SU-DHL-6 (cell line): ENCODE results near the gene POMGNT2.

ENCODE experiments used
- H2AFZ ChIP-seq: fragments of 200-600 bp; sonication (generic); 2 replicates; pipeline ENCODE4 v1.6.1; 2014; ENCODE audit warnings: low read depth, mild to moderate bottlenecking, moderate library complexity, mixed read lengths, antibody characterized with exemption, low read length; ENCODE audit not compliant: severe bottlenecking
- H3F3A ChIP-seq: fragments of 200-600 bp; shearing (Covaris generic); 2 replicates; pipeline ENCODE4 v1.6.0; 2016; ENCODE audit warnings: antibody characterized with exemption, mild to moderate bottlenecking; ENCODE audit not compliant: insufficient read depth
- H3K27ac ChIP-seq: fragments of 200-600 bp; sonication (generic); 2 replicates; pipeline ENCODE4 v1.5.1; 2016; ENCODE audit warnings: low read depth, mild to moderate bottlenecking, low read length, moderate library complexity, mixed read lengths
- H3K27me3 ChIP-seq: fragments of 200-600 bp; sonication (generic), shearing (Covaris generic); 2 replicates; pipeline ENCODE4 v1.6.0; 2014; ENCODE audit warnings: mild to moderate bottlenecking, low read length
- H3K36me3 ChIP-seq: fragments of 200-600 bp; sonication (generic); 2 replicates; pipeline ENCODE4 v1.6.1; 2014; ENCODE audit warnings: mild to moderate bottlenecking, low read length, mixed read lengths
- H3K4me2 ChIP-seq: fragments of 300-600, 200-600 bp; shearing (Covaris generic), sonication (generic); 2 replicates; pipeline ENCODE4 v1.6.0; 2014; ENCODE audit warnings: low read length, low read depth, mild to moderate bottlenecking; ENCODE audit not compliant: poor library complexity, severe bottlenecking
- H3K4me3 ChIP-seq: fragments of 200-600 bp; sonication (generic); 2 replicates; pipeline ENCODE4 v1.5.1; 2014; ENCODE audit warnings: antibody characterized with exemption, low read length, mild to moderate bottlenecking, mixed read lengths; ENCODE audit not compliant: insufficient read depth, poor library complexity, severe bottlenecking
- H3K79me2 ChIP-seq: fragments of 200-600 bp; sonication (generic); 2 replicates; pipeline ENCODE4 v1.6.1; 2014; ENCODE audit warnings: mild to moderate bottlenecking, low read length, moderate library complexity; ENCODE audit not compliant: insufficient read depth
- H3K9ac ChIP-seq: fragments of 200-600 bp; sonication (generic); 2 replicates; pipeline ENCODE4 v1.7.0; 2014; ENCODE audit warnings: mild to moderate bottlenecking, low read length
- H3K9me2 ChIP-seq: fragments of 200-600 bp; sonication (generic); replicated peaks from 2 replicates; pipeline ENCODE4 v1.6.1; 2014; ENCODE audit warnings: low read length; ENCODE audit not compliant: insufficient read depth
- H3K9me3 ChIP-seq: fragments of 200-600 bp; sonication (generic); 2 replicates; pipeline ENCODE4 v1.6.1; 2014; ENCODE audit warnings: low read length, mixed read lengths; ENCODE audit not compliant: insufficient read depth
- H4K20me1 ChIP-seq: fragments of 200-600 bp; sonication (generic); 2 replicates; pipeline ENCODE4 v1.6.1; 2014; ENCODE audit warnings: low read depth, mild to moderate bottlenecking, antibody characterized with exemption, low read length, moderate library complexity, mixed read lengths
- EZH2phosphoT487 ChIP-seq: fragments of 200-600 bp; sonication (generic), shearing (Covaris generic); conservative IDR thresholded peaks from 2 replicates; pipeline ENCODE4 v1.6.1; 2018; ENCODE audit warnings: mild to moderate bottlenecking, antibody characterized with exemption, low read length, moderate library complexity, mixed read lengths
- TF ChIP-seq, protein P1 (sequence below): fragments of 200-600 bp; sonication (generic); IDR thresholded peaks from one replicate; pipeline ENCODE4 v1.5.1; 2017; ENCODE audit warnings: antibody characterized with exemption, mild to moderate bottlenecking, low read length, moderate library complexity; ENCODE audit not compliant: insufficient read depth, poor library complexity, severe bottlenecking

Gene POMGNT2

DNA sequence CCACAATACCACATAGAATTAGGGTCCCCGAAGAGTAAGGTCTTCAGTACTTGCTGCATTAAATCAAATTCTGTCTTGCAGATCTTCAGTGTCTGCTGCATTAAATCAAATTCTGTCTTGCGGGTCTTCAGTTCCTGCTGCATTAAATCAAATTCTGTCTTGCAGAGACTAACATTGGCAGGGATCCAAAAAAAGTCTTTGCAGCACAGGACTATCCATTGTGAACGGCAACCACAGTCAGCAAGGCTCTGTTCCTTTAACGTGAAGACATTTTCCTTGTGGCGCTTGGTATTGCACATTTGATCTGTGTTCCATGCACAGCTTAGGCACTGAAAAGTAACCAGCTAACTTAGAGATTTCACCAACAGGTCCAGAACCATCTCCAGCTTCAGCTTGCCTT is 46.8 kb upstream of the POMGNT2 start:
- Histone ChIP-seq H3F3A (no peaks in the 10 kb centered on the region), H3K4me3 (no peak overlapping the region), H3K9me2 (no peaks in the 10 kb centered on the region), H3K36me3 (no peaks in the 10 kb centered on the region), H3K9ac (no peak overlapping the region), H2AFZ (no peak overlapping the region), H3K79me2 (no peaks in the 10 kb centered on the region), H3K4me2 (no peak overlapping the region), H3K27ac (no peak overlapping the region), H3K27me3 (no peaks in the 10 kb centered on the region), H3K9me3 (no peaks in the 10 kb centered on the region), H4K20me1 (no peaks in the 10 kb centered on the region)
- TF ChIP-seq, protein P1, sequence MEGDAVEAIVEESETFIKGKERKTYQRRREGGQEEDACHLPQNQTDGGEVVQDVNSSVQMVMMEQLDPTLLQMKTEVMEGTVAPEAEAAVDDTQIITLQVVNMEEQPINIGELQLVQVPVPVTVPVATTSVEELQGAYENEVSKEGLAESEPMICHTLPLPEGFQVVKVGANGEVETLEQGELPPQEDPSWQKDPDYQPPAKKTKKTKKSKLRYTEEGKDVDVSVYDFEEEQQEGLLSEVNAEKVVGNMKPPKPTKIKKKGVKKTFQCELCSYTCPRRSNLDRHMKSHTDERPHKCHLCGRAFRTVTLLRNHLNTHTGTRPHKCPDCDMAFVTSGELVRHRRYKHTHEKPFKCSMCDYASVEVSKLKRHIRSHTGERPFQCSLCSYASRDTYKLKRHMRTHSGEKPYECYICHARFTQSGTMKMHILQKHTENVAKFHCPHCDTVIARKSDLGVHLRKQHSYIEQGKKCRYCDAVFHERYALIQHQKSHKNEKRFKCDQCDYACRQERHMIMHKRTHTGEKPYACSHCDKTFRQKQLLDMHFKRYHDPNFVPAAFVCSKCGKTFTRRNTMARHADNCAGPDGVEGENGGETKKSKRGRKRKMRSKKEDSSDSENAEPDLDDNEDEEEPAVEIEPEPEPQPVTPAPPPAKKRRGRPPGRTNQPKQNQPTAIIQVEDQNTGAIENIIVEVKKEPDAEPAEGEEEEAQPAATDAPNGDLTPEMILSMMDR = no peak
- no peak for TF ChIP-seq EZH2phosphoT487

DNA sequence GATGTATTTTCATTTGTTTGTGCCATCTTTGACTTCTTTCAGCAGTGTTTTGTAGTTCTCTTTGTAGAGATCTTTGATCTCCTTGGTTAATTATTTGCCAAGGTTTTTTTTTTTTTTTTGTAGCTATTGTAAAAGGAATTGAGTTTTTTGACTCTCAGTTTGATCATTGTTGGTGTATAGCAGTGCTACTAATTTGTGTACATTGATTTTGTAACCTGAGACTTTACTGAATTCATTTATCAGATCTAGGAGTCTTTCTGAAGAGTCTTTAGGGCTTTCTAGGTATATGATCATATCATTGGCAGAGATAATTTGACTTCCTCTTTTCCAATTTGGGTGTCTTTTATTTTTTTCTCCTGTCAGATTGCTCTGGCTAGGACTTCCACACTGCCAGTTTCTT is 42.2 kb upstream of the POMGNT2 start:
- Histone ChIP-seq H3K79me2 (no peaks in the 10 kb centered on the region), H4K20me1 (no peaks in the 10 kb centered on the region), H3K9me2 (no peaks in the 10 kb centered on the region), H2AFZ (no peak overlapping the region), H3K9ac (no peak overlapping the region), H3K9me3 (no peaks in the 10 kb centered on the region), H3K4me2 (no peak overlapping the region), H3F3A (no peaks in the 10 kb centered on the region), H3K36me3 (no peaks in the 10 kb centered on the region), H3K27me3 (no peaks in the 10 kb centered on the region), H3K4me3 (no peak overlapping the region), H3K27ac (no peak overlapping the region)
- TF ChIP-seq EZH2phosphoT487 = no peak
- TF ChIP-seq, protein P1 = no peak

DNA sequence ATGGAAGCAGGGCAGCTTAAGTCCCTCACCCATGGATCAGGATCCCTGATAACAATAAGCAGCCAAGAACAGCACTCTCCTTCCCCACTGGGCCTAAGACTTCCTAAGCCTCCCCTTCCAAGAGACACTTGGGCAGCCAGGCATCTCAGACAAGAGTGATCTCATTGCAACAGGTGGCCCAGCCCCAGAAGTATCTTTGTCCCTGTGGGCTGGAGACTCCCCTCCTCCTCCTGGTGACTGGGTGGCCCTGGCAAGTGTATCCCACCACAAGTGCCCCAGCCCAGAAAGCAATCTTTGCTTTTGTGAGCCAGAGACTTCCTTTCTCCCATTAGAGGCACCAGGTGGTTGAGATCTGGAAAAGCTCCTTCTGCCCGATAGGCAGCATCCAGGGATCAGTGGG is 40.7 kb upstream of the POMGNT2 start:
- Histone ChIP-seq H3K27me3 (no peaks in the 10 kb centered on the region), H3F3A (no peaks in the 10 kb centered on the region), H3K36me3 (no peaks in the 10 kb centered on the region), H3K9ac (no peak overlapping the region), H3K27ac (no peak overlapping the region), H2AFZ (no peak overlapping the region), H3K4me2 (no peak overlapping the region), H3K9me3 (no peaks in the 10 kb centered on the region), H3K4me3 (no peak overlapping the region), H4K20me1 (no peaks in the 10 kb centered on the region), H3K9me2 (no peaks in the 10 kb centered on the region), H3K79me2 (no peaks in the 10 kb centered on the region)
- TF ChIP-seq, protein P1 = no peak
- TF ChIP-seq EZH2phosphoT487 = no peak
